Sigmoid colon (tissue), 4 donors: ENCODE data around the gene MKNK2.

Source experiments
- EP300 ChIP-seq, 4 donors: sonication (generic); formaldehyde crosslinking; IDR thresholded peaks; one replicate each; pipeline ENCODE4 v1.6.1; 2017; ENCODE audit warnings: antibody characterized with exemption in 4 of 4
- POLR2A ChIP-seq, 2 donors: fragments of 450-650 bp; IDR thresholded peaks; one replicate each; pipeline ENCODE4 v1.6.1; 2016; ENCODE audit warnings: antibody characterized with exemption in 2 of 2, mild to moderate bottlenecking in 2 of 2, moderate library complexity in 2 of 2
- POLR2AphosphoS5 ChIP-seq, 4 donors: sonication (generic); formaldehyde crosslinking; IDR thresholded peaks; one replicate each; pipeline ENCODE4 v1.6.1; 2017; ENCODE audit warnings: antibody characterized with exemption in 4 of 4
- TF ChIP-seq, protein P1 (sequence below), 4 experiments: fragments of 450-650 bp in 3 of 4; fragments of 200-600 bp in 1 of 4; IDR thresholded peaks; one replicate each; pipeline ENCODE4 v1.5.1; 2016 to 2019; ENCODE audit warnings: antibody characterized with exemption in 4 of 4, mild to moderate bottlenecking in 3 of 4, moderate library complexity in 2 of 4

DNA sequence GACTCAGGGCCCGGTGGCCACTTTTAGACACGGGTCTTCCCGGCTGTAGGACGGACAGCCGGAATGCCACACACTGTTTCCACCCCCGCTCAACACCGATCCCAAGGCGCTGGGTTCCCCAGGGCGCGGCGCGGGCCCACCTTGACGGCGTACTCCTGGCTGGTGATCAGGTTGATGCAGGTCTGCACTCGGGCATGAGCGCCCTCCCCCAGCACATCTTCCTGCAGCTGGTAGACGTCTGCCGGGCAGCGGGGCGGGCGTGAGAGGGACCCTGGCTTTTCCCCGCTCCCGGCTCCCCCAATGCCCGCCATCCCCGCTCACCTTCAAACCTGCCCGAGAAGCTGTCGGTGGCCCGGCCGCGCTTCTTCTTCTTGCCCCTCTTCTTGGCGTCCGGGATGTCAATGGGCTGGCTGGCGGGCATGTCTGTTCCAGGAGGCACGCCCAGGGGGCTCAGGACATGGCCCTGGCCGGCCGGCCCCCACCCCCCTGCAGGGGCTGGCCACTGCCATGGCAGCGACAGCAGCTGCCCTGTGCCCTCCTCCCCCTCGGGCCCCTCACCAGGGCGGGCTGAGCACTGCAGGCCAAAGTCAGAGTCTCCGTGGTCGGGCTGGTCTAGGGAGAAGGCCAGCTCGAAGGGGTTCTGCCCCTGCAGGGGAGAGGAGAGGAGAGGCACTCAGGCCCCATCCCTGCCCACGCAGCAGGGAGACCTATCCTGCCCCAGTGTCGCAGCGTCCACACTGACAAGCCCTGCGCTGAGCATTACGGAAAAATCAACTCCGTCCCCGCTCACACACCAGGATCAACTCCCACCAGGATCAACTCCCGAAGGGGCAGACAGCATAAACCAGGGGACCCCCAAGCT is 4.8 kb downstream of the MKNK2 start:
- TF ChIP-seq POLR2A (IDR thresholded peaks at IDR 0.05) (no peak), POLR2AphosphoS5 (IDR thresholded peaks at IDR 0.05) (peak in 1 of 4 donors; percentile 1), EP300 (IDR thresholded peaks at IDR 0.05) (no peak)
- TF ChIP-seq, protein P1, sequence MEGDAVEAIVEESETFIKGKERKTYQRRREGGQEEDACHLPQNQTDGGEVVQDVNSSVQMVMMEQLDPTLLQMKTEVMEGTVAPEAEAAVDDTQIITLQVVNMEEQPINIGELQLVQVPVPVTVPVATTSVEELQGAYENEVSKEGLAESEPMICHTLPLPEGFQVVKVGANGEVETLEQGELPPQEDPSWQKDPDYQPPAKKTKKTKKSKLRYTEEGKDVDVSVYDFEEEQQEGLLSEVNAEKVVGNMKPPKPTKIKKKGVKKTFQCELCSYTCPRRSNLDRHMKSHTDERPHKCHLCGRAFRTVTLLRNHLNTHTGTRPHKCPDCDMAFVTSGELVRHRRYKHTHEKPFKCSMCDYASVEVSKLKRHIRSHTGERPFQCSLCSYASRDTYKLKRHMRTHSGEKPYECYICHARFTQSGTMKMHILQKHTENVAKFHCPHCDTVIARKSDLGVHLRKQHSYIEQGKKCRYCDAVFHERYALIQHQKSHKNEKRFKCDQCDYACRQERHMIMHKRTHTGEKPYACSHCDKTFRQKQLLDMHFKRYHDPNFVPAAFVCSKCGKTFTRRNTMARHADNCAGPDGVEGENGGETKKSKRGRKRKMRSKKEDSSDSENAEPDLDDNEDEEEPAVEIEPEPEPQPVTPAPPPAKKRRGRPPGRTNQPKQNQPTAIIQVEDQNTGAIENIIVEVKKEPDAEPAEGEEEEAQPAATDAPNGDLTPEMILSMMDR (IDR thresholded peaks at IDR 0.05), result no peak
